Amygdala (tissue), 56 donors: Measurements from ENCODE around the gene B4GALNT4.
"Not testable (repeated sequence)": the region's sequence is repeated elsewhere in the genome, so short reads cannot be mapped to it uniquely, and the experiment has no call there.

Experiments
- DNase-seq, 56 donors: peaks; one replicate each; lab custom pipeline; 2025; lab: John Stamatoyannopoulos, UW

Gene B4GALNT4

DNA sequence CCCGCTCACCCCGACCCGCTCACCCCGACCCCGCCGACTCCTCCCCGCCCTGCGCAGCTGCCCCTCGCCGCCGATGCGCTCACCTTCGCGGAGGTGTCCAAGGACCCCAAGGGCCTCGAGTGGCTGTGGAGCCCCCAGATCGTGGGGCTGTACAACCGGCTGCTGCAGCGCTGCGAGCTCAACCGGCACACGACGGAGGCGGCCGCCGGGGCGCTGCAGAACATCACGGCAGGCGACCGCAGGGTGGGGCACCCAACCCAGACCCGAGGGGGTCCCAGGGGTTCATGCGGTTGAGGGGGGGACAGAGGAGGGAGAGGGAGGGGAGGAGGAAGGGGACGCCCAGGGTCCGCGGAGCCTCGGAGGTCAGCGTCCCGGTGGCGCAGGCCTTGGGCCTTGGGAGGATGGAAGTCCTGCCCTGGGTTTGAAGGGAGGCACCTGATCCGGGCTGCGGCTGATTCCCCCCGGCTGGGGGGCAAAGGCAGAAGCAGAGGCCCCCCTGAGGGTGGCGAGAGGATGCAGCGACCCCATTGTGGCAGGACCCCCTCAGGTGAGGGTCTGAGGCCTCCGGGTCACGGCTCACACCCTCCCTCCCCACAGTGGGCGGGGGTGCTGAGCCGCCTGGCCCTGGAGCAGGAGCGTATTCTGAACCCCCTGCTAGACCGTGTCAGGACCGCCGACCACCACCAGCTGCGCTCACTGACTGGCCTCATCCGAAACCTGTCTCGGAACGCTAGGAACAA, 33.9 kb downstream of the B4GALNT4 start:
- no peak for DNase-seq

DNA sequence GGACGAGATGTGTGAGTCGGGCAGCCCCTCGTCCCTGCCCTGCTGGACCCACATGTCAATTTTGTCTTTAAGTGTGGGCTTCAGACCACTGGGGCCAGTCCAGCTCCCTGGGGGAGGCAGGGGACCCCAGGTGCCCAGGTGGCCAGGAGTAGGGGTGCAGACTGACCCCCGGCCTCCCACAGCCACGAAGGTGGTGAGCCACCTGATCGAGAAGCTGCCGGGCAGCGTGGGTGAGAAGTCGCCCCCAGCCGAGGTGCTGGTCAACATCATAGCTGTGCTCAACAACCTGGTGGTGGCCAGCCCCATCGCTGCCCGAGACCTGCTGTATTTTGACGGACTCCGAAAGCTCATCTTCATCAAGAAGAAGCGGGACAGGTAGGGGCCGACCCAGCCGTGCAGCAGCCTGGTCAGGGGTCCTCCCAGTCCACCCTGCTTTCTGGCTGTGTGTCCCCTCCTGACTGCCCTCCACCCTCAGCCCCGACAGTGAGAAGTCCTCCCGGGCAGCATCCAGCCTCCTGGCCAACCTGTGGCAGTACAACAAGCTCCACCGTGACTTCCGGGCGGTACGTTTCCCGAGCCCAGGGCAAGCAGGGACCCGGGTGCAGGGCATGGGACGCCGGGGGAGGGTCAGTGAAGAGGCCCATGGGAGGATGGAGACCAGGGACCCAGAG, 34.6 kb downstream of the B4GALNT4 start:
- no peak for DNase-seq

DNA sequence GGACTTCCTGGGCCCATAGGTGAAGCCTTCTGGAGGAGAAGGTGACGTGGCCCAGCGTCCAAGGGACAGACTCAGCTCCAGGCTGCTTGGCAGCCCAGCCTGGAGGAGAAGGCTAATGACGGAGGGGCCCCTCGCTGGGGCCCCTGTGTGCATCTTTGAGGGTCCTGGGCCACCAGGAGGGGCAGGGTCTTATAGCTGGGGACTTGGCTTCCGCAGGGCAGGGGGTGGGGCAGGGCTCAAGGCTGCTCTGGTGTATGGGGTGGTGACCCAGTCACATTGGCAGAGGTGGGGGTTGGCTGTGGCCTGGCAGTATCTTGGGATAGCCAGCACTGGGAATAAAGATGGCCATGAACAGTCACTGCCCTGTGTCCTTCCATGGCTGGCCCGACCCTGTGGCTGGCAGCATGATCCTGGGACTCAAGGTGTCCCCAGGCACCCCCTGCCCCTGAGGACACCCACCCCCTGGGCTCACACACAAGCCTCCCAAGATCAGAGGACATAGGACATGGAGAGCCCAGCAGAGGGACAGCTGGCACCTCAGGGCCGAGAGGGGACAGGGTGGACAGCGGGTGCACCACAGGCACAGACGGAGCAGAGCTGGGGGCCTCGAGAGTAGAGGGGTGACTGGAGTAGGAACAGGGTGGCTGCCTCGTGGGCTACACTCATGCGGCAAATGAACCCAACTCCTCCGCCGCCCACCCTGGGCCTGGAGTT, 35.4 kb downstream of the B4GALNT4 start:
- DNase-seq, result no peak

DNA sequence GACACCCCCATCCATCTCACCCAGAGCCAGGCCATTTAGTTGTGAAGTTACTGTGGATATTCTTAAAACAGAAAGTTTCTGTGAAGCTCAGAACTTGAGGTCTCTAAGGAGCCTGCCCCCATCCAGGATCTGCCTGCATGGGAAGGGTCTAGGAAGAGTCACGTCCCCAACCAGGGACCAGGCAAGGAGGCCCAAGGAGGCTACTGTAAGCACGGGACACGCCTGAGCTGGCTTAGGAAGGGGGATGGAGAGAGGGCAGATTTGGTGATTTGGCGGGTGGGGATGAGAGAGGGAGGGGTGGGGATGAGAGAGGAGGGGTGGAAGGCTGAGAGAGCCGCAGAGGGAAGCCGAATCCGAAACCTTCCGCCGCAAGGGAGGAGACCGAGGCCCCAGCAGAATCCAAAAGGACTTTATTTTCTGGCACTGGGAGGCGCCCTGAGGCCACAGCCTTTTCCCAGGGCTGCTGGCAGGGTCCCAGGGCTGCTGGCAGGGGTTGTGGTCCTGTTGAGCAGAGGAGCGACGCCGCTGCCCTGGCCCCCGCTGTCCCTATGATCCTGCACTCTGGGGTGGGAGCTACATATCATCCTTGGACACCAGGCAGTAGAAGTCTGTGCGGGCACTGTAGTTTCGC, 36.1 kb downstream of the B4GALNT4 start:
- peak in 22 of 56 donors; percentile 12 to 77 (median 42) for DNase-seq

DNA sequence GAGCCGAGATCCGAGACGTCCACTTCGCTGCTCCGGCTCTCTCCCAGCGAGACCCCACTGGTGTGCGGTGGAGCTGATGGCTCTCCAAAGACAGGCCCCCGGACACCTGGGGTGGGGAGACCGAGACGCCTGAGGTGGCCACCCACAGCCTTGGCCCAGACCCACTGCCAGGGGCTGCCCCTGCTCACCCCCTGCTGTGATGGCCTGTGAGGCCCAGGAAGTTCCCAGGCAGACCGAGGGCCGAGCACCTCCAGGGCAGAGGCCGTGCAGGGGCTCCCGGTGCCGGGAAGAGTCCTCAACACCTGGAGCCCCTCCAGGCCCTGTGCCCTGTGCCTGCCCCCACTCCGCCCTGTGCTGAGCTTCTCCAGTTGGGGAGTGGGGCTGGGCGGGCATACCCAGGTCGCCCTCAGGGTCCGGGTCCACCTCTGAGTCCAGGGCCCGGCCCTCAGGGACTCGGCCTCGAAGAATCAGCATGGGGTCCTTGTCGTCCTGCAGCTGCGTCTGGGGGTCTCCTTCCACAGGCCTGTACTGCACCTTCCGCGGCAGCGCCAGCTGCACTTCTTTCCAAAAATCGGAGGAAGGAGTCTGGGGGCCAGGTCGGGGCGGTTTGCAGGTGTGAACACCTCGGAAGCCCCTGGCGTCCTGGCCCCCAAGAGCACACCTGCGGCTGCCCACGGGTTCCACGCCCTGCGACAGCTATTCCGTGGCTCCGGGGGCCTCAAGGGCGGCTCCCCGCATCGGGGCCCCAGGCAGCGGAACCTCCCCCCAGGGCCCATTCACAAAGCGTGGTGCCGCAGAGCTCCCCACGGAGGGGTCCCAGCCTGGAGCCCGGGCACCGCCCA, 36.9 kb downstream of the B4GALNT4 start:
- DNase-seq, result no peak

DNA sequence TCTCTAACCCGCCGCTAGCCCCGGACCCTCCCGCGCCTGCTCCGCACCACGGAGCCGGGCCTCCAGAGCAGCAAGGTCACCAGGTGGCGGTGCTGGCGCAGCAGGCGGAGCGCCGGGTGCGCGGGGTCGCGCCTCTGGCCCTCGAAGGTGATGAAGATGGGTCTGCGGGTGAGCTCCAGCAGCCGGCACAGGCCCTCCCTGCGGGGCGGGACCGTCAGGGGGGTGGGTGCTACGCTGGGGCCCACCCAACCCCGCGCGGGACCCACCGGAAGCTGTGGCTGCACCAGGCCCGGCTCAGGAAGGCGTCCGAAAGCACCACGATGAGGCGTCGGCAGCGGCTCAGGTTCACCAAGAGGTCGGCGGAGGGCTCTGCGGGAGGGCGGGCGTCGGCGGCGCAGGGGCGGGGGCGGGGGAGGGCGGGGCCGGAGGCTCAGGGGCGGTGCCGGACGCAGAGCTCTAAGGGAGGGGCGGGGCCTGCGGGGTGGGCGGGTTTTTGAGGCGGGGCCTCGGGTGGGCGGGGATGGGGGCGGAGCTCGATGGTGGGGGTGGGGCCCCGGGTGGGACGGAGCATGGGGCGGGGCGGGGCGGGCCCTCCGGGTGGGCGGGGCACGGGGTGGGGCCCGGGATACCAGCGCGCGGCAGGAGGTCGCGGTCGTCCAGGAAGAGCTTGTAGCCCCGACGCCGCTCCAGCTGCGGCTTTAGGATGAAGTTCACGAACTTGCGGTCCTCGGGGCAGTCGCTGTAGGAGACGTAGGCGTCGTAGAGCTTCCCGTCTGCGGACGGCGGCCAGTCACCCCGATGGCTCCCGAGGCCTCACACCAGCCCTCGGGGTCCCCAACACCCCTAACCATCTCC, 37.7 kb downstream of the B4GALNT4 start:
- DNase-seq, result peak in 35 of 56 donors; percentile 16 to 82 (median 57)

DNA sequence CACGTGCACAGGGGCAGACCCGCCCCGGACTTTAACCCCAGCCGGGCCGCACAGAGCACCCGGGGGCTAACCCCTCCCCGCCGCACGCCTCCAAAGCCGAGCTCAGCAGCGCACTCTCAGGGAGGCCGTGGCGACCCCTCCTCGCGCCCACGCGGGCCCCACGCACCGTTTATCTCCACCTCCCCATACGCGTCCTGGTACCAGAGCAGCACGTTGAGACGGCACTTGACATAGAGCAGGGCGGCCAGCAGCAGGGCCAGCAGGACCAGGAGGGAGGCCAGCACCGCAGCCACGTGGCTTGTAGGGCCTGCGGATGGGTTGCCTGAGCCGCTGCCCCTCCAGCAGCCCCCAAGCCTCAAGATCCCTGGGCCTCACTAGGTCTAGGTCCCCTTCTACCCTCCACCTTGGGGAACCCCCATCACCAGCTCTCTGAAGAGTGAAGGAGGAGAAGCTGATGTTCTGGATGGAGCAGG, 38.4 kb downstream of the B4GALNT4 start:
- DNase-seq, result no peak

DNA sequence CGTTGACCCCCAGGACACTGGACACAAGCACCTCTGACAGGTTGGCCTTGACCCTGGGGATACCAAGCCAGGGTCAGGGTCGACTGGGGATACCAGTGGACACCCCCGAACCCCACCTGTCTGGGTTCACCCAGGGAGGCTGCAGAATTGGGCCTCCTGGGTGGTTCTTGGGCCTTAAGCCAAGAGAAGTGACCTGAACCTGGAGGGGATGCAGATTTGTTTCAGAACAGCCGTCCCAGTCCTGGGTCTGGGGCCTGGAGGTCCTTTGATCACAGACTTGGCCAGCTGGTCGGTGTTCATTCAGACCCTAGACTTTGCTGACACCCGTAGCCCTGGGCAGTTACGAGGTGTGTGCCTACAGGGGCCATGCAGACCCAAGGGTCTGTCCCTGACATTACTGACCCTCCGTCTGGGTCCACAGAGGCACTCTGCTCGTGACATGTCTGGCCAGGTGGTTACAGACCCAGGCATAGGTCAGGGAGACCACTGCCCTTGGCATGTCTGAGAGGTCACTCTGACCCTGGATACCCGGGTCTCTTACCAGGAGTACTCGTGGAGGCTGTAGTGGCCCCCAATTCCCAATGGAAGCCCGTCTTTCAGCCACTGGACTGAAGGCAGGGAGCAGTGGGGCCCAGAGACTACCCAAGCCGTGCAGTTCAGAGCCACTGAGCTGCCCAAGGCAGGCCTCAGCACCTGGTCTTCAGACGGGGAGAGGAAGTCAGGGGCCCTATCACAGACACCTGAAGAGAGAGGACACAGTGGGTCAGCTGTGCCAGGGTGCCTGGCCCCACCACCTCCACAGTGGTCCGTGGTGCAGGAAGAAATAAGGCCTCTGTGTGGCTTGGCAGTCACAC, 39.1 kb downstream of the B4GALNT4 start:
- DNase-seq, result no peak

DNA sequence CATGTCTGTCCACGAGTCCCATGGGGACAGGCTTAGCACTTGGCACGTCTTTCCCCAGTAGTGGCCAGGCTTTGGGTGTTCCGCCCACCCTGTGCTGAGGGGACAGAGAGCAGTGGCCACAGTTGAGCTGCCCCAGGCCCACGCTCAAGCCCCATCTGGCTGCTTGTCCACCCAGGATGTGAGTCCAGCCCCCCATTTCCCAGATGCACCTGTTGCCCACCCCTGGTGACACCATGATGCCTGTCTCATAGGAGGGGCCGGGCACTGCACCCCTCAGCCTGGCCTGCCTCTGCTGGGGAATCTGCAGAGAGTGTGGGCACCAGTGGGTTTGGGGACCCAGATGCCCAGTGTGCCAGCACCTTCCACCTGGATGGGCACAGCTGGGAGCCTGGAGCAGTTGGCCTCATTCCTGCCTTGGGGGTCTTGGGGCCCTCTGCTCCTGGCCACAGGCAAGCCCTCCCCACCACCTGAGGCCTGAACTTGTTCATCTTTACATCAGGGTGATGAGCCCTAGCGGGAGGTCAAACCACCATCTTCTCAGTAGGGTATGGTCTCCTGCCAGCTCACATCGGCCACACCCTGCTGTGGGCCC, 39.8 kb downstream of the B4GALNT4 start:
- DNase-seq, result no peak

DNA sequence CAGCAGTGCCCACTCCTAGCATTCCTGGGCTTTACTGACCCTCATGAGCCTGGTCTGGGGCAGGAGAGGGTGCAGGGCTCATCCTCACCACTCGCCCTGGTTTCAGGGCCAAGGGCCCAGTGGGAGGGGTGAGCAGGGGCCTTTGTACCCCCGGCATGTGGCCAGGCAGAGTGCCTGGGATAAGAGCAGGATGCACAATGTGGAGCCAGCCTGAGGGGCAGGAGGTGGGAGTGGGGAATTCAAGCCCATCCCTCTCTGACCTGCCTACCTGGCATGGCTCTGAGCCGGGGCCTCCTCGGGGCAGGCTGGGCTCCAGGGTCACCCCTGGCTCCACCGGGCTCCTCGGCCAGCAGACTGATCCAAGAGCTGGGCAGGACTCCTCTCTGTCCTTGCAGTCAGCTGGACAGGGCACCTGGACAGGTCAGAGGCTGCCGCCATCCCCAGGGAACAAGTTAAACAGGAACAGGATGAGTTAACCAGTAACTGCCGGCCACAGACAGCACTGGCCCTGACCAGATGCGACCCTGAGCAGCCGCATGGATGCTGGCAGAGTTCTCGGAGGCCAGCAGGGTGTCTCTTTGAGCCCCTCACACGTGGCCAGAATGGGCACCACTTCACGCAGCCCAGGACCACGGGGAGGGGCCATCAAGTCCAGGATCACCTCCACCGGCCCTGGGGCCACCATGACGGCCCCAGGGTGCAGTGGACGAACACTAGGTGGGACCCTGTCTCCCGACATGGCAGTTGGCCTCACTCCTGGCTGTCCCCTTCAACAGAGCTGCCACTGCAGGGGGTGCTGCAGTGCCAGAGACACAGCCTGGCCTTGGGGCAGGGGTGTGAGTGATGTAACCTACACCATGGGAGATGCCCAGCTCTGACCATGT, 40.5 kb downstream of the B4GALNT4 start:
- no peak for DNase-seq

DNA sequence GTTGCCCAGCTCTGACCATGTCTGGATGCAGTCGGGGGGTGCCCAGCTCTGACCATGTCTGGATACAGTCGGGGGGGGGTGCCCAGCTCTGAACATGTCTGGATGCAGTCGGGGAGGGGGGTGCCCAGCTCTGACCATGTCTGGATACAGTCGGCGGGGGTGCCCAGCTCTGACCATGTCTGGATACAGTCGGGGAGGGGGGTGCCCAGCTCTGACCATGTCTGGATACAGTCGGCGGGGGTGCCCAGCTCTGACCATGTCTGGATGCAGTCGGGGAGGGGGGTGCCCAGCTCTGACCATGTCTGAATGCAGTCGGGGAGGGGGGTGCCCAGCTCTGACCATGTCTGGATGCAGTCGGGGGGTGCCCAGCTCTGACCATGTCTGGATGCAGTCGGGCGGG, 41.4 kb downstream of the B4GALNT4 start:
- DNase-seq, result not testable (repeated sequence)

DNA sequence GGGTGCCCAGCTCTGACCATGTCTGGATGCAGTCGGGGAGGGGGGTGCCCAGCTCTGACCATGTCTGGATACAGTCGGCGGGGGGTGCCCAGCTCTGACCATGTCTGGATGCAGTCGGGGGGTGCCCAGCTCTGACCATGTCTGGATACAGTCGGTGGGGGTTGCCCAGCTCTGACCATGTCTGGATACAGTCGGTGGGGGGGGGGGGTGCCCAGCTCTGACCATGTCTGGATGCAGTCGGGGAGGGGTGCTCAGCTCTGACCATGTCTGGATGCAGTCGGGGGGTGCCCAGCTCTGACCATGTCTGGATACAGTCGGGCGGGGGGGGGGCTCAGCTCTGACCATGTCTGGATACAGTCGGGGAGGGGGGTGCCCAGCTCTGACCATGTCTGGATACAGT, 42.2 kb downstream of the B4GALNT4 start:
- DNase-seq, result not testable (repeated sequence)

DNA sequence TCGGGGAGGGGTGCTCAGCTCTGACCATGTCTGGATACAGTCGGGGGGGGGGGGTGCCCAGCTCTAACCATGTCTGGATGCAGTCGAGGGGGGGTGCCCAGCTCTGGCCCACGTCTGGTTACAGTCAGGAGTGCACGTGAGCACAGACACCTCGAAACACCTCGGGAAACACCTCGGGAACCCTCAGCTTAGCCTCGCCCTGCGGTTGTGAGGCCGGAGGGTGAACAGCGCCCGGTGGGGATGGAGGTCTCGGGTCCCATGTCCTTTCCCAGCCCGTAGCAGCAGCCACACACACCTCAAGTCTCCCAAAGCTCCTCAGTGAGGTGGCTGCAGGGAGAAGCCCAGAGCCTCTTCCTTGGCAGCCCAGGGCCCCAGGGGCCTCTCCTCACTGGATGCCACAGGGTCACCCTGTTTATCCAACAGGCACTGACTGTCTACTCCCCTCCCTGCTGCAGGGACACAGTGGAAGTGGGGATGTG, 43.4 kb downstream of the B4GALNT4 start:
- DNase-seq, result no peak

DNA sequence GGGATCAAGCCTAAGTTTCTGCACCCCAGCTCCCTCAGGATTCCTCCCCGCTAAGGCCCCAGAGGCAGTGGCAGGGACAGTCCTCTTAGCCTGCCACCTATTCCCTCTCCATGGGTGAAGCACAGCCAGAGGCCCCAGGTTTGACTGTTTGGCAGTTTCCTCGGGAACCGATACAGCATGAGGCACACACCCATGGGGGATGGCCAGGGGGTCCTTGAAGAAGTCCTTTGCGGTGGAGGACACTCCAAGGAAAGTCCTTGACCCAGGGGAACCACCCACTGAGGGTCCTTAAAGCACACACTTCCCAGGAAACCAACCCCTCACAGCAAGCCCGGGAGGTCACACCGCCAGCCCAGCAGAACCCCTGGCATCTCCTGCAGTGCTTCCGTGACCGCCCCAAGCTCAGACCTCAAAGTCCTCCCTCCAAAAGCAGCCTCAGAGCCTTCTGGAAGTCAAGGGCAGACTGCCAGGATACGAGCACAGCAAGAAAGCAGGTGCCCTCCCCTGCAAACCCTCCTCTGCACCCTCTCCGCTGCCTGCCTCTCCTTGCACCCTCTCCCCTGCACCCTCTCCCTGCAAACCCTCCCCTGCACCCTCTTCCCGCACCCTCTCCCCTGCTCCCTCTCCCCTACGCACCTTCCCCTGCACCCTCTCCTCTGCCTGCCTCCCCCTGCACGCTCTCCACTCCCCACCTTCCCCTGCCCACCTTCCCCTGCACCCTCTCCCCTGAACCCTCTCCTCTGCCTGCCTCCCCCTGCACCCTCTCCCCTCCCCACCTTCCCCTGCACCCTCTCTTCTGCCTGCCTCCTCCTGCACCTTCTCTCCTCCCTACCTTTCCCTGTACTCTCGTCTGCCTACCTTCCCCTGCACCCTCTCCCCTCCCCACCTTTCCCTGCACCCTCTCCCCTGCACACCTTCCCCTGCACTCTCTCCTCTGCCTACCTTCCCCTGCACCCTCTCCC, 44.1 kb downstream of the B4GALNT4 start:
- no peak for DNase-seq

DNA sequence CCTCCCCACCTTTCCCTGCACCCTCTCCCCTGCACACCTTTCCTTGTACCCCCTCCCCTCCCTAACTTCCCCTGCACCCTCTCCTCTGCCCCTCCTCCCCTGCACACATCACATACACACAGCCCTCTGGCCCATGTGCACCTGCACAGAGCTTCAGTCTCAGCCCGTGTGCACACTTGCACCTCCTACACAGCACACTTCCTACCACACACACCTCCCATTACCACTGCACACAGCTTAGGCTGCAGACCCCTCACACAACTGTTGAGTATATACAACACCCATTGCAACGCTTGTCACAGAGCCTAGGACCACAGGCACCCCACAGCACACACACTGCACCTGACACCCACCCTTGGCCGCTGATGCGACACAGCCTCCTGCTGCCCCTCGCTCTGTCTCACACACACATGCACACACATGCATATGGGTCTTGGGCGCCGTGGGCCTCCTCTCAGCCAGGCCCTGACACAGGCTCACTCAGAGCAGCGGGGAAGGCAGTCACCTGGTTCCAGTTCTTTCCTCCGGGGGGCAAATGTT, 45.1 kb downstream of the B4GALNT4 start:
- no peak for DNase-seq
